K562 (cell line): Measurements from ENCODE around the gene SCLT1. TPM values are rescaled to one million over a fixed set of nuclear protein-coding genes. Genes with fewer than 3 reads are reported as not detected.

Experiments used
- ATAC-seq: fragments of 200-7000 bp; cut with Tn5 transposase; 3 replicates; pipeline ENCODE4 v1.9.1; 2020; ENCODE audit warnings: moderate library complexity
- BruUV-seq: library from RNA; stranded (reverse); fragments of 400-500 nt; replicated peaks from 2 replicates; lab custom pipeline; 2021; lab: Mats Ljungman, UMichigan
- CTCF ChIA-PET: fragments of 300-600 bp; formaldehyde crosslinking; extraction: SDS; loops from one replicate; lab custom pipeline; 2021; ENCODE audit warnings: low intra/inter-chr PET ratio; lab: Yijun Ruan, JAX
- POLR2A ChIA-PET: fragments of 300-600, 350-650 bp; sonication (Branson Sonifier 250); formaldehyde crosslinking; extraction: SDS; loops from one replicate; lab custom pipeline; 2021; ENCODE audit warnings: antibody characterized with exemption, inconsistent platforms; lab: Yijun Ruan, JAX
- DNase-seq, 4 experiments: peaks; one replicate each; pipeline versions ENCODE4 v3.0.0 to v3.0.0-alpha.2; 2011 to 2018; ENCODE audit warnings: low spot score in 3 of 4, mixed read lengths in 3 of 4; ENCODE audit errors: extremely low read depth in 1 of 4
- FAIRE-seq: peaks from 2 replicates; lab custom pipeline; 2011; peaks lifted over from hg19 to GRCh38; lab: Jason Lieb, UNC
- H2AFZ ChIP-seq: 2 replicates; pipeline ENCODE4 v1.6.0; 2011; ENCODE audit warnings: low read depth, low read length, control low read depth, inconsistent platforms
- H3K27ac ChIP-seq: fragments of 200-600 bp; 3 replicates; pipeline ENCODE4 v1.8.0; 2011; ENCODE audit warnings: low read depth, mild to moderate bottlenecking, control low read depth, inconsistent platforms, low read length, moderate library complexity, mixed read lengths; ENCODE audit errors: extremely low read depth
- H3K27me3 ChIP-seq, 2 experiments: fragments of 300-600 bp in 1 of 2; 2 replicates in 1 of 2; 3 replicates in 1 of 2; pipeline versions ENCODE4 v1.6.0 to v1.8.0; 2011; ENCODE audit warnings: inconsistent platforms in 2 of 2, low read length in 2 of 2, mild to moderate bottlenecking in 1 of 2, mixed read lengths in 1 of 2, moderate library complexity in 1 of 2; ENCODE audit not compliant: control insufficient read depth in 2 of 2, insufficient read depth in 2 of 2
- H3K36me3 ChIP-seq: fragments of 300-600 bp; 3 replicates; pipeline ENCODE4 v1.8.0; 2011; ENCODE audit warnings: mild to moderate bottlenecking, low read length, inconsistent platforms; ENCODE audit not compliant: control insufficient read depth, insufficient read depth
- H3K4me1 ChIP-seq, 2 experiments: fragments of 200-600 bp in 1 of 2; replicated peaks in 1 of 2; 2 replicates in 1 of 2; 3 replicates in 1 of 2; pipeline versions ENCODE4 v1.5.1 to v1.8.0; 2011; ENCODE audit warnings: inconsistent platforms in 2 of 2, low read length in 2 of 2, mild to moderate bottlenecking in 1 of 2, mixed read lengths in 1 of 2, moderate library complexity in 1 of 2; ENCODE audit not compliant: control insufficient read depth in 2 of 2, insufficient read depth in 2 of 2
- H3K4me2 ChIP-seq: 2 replicates; pipeline ENCODE4 v1.6.1; 2011; ENCODE audit warnings: low read length, control low read depth, inconsistent platforms, mixed read lengths; ENCODE audit not compliant: insufficient read depth
- H3K4me3 ChIP-seq: fragments of 200-600 bp; sonication (generic), shearing (Covaris generic); 2 replicates; pipeline ENCODE4 v1.5.1; 2016; ENCODE audit warnings: control low read depth, inconsistent platforms
- H3K79me2 ChIP-seq: fragments of 200-600 bp; 3 replicates; pipeline ENCODE4 v1.8.0; 2011; ENCODE audit warnings: low read length, inconsistent platforms; ENCODE audit not compliant: control insufficient read depth, insufficient read depth
- H3K9ac ChIP-seq, 2 experiments: 2 replicates each; pipeline versions ENCODE4 v1.6.0 to v1.6.1; 2011; ENCODE audit warnings: low read depth in 2 of 2, low read length in 2 of 2, control low read depth in 1 of 2, inconsistent platforms in 1 of 2, mild to moderate bottlenecking in 1 of 2, mixed read lengths in 1 of 2; ENCODE audit not compliant: insufficient read depth in 1 of 2
- H3K9me1 ChIP-seq: one replicate; pipeline ENCODE4 v1.6.0; 2011; ENCODE audit warnings: inconsistent platforms, mild to moderate bottlenecking, low read length, moderate library complexity; ENCODE audit not compliant: control insufficient read depth, insufficient read depth
- H3K9me3 ChIP-seq: replicated peaks from 2 replicates; pipeline ENCODE4 v1.5.1; 2011; ENCODE audit warnings: low read depth, low read length, inconsistent platforms; ENCODE audit not compliant: control insufficient read depth, insufficient read depth
- H4K20me1 ChIP-seq: replicated peaks from 2 replicates; pipeline ENCODE4 v1.6.1; 2011; ENCODE audit warnings: low read length, inconsistent platforms, mixed read lengths; ENCODE audit not compliant: control insufficient read depth, insufficient read depth
- CTCFL ChIP-seq: IDR thresholded peaks from 2 replicates; pipeline ENCODE4 v1.6.1; 2011; ENCODE audit warnings: borderline replicate concordance, low read depth, mild to moderate bottlenecking, moderate library complexity, low read length; ENCODE audit not compliant: insufficient read depth, poor library complexity, severe bottlenecking
- EWSR1 ChIP-seq: fragments of 450-650 bp; IDR thresholded peaks from 2 replicates; pipeline ENCODE4 v1.6.1; 2018; ENCODE audit warnings: borderline replicate concordance, mild to moderate bottlenecking, low read depth, moderate library complexity; ENCODE audit not compliant: partially characterized antibody
- HDGF ChIP-seq: fragments of 450-650 bp; IDR thresholded peaks from 2 replicates; pipeline ENCODE4 v1.6.1; 2016
- HOXB6 ChIP-seq: fragments of 250-450 bp; sonication (Bioruptor Pico); IDR thresholded peaks from 2 replicates; pipeline ENCODE4 v1.5.1; 2022; ENCODE audit warnings: mild to moderate bottlenecking, borderline replicate concordance
- HSF4 ChIP-seq: fragments of 250-450 bp; sonication (Bioruptor Pico); IDR thresholded peaks from 2 replicates; pipeline ENCODE4 v2.1.2; 2022; ENCODE audit warnings: mild to moderate bottlenecking, moderate library complexity, borderline replicate concordance
- KLF6 ChIP-seq: fragments of 250-450 bp; sonication (Bioruptor Pico); IDR thresholded peaks from 2 replicates; pipeline ENCODE4 v1.4.0; 2020; ENCODE audit warnings: mild to moderate bottlenecking, moderate library complexity, borderline replicate concordance
- LARP7 ChIP-seq: fragments of 450-650 bp; IDR thresholded peaks from 2 replicates; pipeline ENCODE4 v1.6.1; 2016
- RBBP5 ChIP-seq: fragments of 200-600 bp; sonication (generic); IDR thresholded peaks from 2 replicates; pipeline ENCODE4 v1.6.1; 2012; ENCODE audit warnings: borderline replicate concordance, mild to moderate bottlenecking, low read length, control low read depth, inconsistent platforms; ENCODE audit not compliant: insufficient read depth, poor library complexity, severe bottlenecking
- RBM22 ChIP-seq: fragments of 200-400 bp; formaldehyde crosslinking; IDR thresholded peaks from 2 replicates; pipeline ENCODE4 v1.6.1; 2018; ENCODE audit warnings: low read length, low read depth; ENCODE audit not compliant: poor library complexity, severe bottlenecking
- RFX5 ChIP-seq: IDR thresholded peaks from 2 replicates; pipeline ENCODE4 v1.6.1; 2011; ENCODE audit warnings: low read depth, mild to moderate bottlenecking, improper control_type of control experiment, low read length
- SMARCB1 ChIP-seq: IDR thresholded peaks from 2 replicates; pipeline ENCODE4 v1.6.1; 2011; ENCODE audit warnings: improper control_type of control experiment, low read depth; ENCODE audit not compliant: insufficient read length
- TFAM ChIP-seq: fragments of 250-450 bp; sonication (Bioruptor Pico); conservative IDR thresholded peaks from 2 replicates; pipeline ENCODE4 v1.5.0; 2021; ENCODE audit warnings: mild to moderate bottlenecking, moderate library complexity
- ZBTB2 ChIP-seq: fragments of 450-650 bp; IDR thresholded peaks from 2 replicates; pipeline ENCODE4 v1.6.1; 2016; ENCODE audit warnings: antibody characterized with exemption
- ZBTB8A ChIP-seq: fragments of 450-650 bp; IDR thresholded peaks from 2 replicates; pipeline ENCODE4 v1.6.1; 2018; ENCODE audit warnings: mild to moderate bottlenecking, moderate library complexity; ENCODE audit not compliant: partially characterized antibody
- ZNF311 ChIP-seq: fragments of 250-450 bp; sonication (Bioruptor Pico); IDR thresholded peaks from 2 replicates; pipeline ENCODE4 v1.4.0; 2020; ENCODE audit warnings: mild to moderate bottlenecking, moderate library complexity
- WGBS: fragments of 100-300 bp; shearing (Covaris generic); methylation state at CpG from one replicate; pipeline ENCODE4 v1.1.6; 2016; ENCODE audit warnings: low coverage, mixed read lengths; ENCODE audit not compliant: insufficient coverage; ENCODE audit errors: missing lambda C conversion rate; 5-methylcytosine and 5-hydroxymethylcytosine counted together
- in situ Hi-C: fragments of 300-500 bp; cut with MboI; formaldehyde crosslinking; loops from 4 replicates; pipeline ENCODE4 v1.15.0; 2018; ENCODE audit warnings: inconsistent platforms, mixed read lengths
- intact Hi-C: fragments of 100-400 bp; cut with micrococcal nuclease; formaldehyde crosslinking; loops from 2 replicates; pipeline ENCODE4 v1.14.2; 2022
- polyA plus RNA-seq, 8 experiments: library from polyadenylated mRNA; depleted of rRNA in 4 of 8; stranded (reverse) in 5 of 8; unstranded in 3 of 8; fragments of >200 nt; fragmentation: Nextera tagmentation in 2 of 8; fragmentation: Illumina TruSeq in 1 of 8; extraction: Ambion mirVana in 2 of 8; extraction: Trizol in 1 of 8; gene quantifications; 2 replicates each; pipeline versions ENCODE4 v1.2.1 to v1.2.3, GENCODE V29; 2011 to 2014; ENCODE audit warnings: inconsistent platforms in 1 of 8, missing spikeins in 1 of 8
- total RNA-seq, 7 experiments: library from RNA; depleted of rRNA in 6 of 7; stranded (reverse); fragments of >200 nt in 6 of 7; fragmentation: Illumina TruSeq in 2 of 7; extraction: Trizol in 2 of 7; gene quantifications; 2 replicates each; pipeline versions ENCODE4 v1.2.1 to v1.2.3, GENCODE V29; 2011 to 2021; ENCODE audit warnings: low replicate concordance in 1 of 7
- TF ChIP-seq, protein P1 (sequence below): sonication (generic); formaldehyde crosslinking; IDR thresholded peaks from 2 replicates; pipeline ENCODE4 v1.8.0; 2022; ENCODE audit warnings: missing genetic modification reagents, mild to moderate bottlenecking, borderline replicate concordance

Gene SCLT1
- total and polyA plus RNA-seq, 9 of the 15 experiments (the other 6 are each of a cell fraction or from before 2014, with no cell fraction given) = 8.0 to 31.9 (median 24.2) TPM

GRCh38 chr4:128954941-128955340 is 138.4 kb downstream of the SCLT1 start (continued):
- TF ChIP-seq RBBP5 (no peak), ZNF311 (CRISPR knock-in tag) (no peak), TFAM (CRISPR knock-in tag) (no peak), HOXB6 (CRISPR knock-in tag) (no peak), LARP7 (no peak), RFX5 (no peak), EWSR1 (no peak), ZBTB2 (no peak), RBM22 (no peak)
- TF ChIP-seq, all 486 proteins: peak for 0

- no peak for DNase-seq
- POLR2A ChIA-PET = no interaction called here
- Histone ChIP-seq H4K20me1 (no peaks in the 10 kb centered on the region), H3K36me3 (peaks cover 3% of the 10 kb centered on the region; the same call in 1 of the 3 replicates), H3K4me3 (no peak overlapping the region), H2AFZ (no peak overlapping the region), H3K4me1 (no peaks in the 10 kb centered on the region), H3K9me3 (no peaks in the 10 kb centered on the region), H3K27ac (no peak overlapping the region), H3K79me2 (no peaks in the 10 kb centered on the region), H3K9me1 (no peaks in the 10 kb centered on the region), H3K4me2 (no peak overlapping the region), H3K9ac (no peak overlapping the region), H3K27me3 (no peaks in the 10 kb centered on the region)
- in situ Hi-C loops (no loop called here), intact Hi-C loops (no loop called here)
- CTCF ChIA-PET = no interaction called here
- TF ChIP-seq, protein P1, sequence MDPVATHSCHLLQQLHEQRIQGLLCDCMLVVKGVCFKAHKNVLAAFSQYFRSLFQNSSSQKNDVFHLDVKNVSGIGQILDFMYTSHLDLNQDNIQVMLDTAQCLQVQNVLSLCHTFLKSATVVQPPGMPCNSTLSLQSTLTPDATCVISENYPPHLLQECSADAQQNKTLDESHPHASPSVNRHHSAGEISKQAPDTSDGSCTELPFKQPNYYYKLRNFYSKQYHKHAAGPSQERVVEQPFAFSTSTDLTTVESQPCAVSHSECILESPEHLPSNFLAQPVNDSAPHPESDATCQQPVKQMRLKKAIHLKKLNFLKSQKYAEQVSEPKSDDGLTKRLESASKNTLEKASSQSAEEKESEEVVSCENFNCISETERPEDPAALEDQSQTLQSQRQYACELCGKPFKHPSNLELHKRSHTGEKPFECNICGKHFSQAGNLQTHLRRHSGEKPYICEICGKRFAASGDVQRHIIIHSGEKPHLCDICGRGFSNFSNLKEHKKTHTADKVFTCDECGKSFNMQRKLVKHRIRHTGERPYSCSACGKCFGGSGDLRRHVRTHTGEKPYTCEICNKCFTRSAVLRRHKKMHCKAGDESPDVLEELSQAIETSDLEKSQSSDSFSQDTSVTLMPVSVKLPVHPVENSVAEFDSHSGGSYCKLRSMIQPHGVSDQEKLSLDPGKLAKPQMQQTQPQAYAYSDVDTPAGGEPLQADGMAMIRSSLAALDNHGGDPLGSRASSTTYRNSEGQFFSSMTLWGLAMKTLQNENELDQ = no peak
- TF ChIP-seq KLF6 (CRISPR knock-in tag) = no peak
- TF ChIP-seq ZBTB8A = no peak
- no peak for TF ChIP-seq CTCFL
- no peak for TF ChIP-seq HDGF
- no peak for TF ChIP-seq SMARCB1
- TF ChIP-seq HSF4 = no peak
- no peak for ATAC-seq
- no TSS peak for BruUV-seq
- FAIRE-seq = no peak
- WGBS = 69% methylated on average over 2 of the region's 2 CpGs
Measured at GRCh38 chr4:128951316-128951715, 142.0 kb downstream of the SCLT1 start.
